ENCODE measurements around the gene OCSTAMP.
A peak's percentile ranks its signal among the peaks of the same experiment; 100 is the strongest.

Gene OCSTAMP

GRCh38 chr20:46520540-46520939, 29.9 kb downstream of the OCSTAMP start:
- H3F3A ChIP-seq (ENCODE audit: insufficient read depth, low read length), result no peaks in the 10 kb centered on the region
- H3K4me3 ChIP-seq (ENCODE audit: low read length), result no peak overlapping the region
- H3K4me2 ChIP-seq (ENCODE audit: low read depth, low read length), result no peak overlapping the region
- no peak overlapping the region for H2AFZ ChIP-seq (ENCODE audit: low read length)
- H3K9ac ChIP-seq (ENCODE audit: low read length), result no peak overlapping the region
- no peaks in the 10 kb centered on the region for H3K9me2 ChIP-seq (replicated peaks; ENCODE audit: insufficient read depth, low read length)
- DNase-seq, result no peak
- H3K79me2 ChIP-seq (ENCODE audit: low read length), result no peaks in the 10 kb centered on the region
- H3K27ac ChIP-seq (ENCODE audit: low read length), result no peak overlapping the region
- no peak for TF ChIP-seq EZH2 (optimal IDR thresholded peaks at IDR 0.05; ENCODE audit: low read depth, low read length)
- TF ChIP-seq EZH2phosphoT487 (IDR thresholded peaks at IDR 0.05; ENCODE audit: low read length), result no peak
- TF ChIP-seq CTCF (IDR thresholded peaks at IDR 0.05; ENCODE audit: low read length), result no peak
- H4K20me1 ChIP-seq (ENCODE audit: insufficient read depth, low read length), result no peaks in the 10 kb centered on the region
- no peaks in the 10 kb centered on the region for H3K27me3 ChIP-seq (replicated peaks; ENCODE audit: insufficient read depth, low read length)
- peaks cover 11% of the 10 kb centered on the region for H3K4me1 ChIP-seq (ENCODE audit: low read length)
- H3K36me3 ChIP-seq (replicated peaks; ENCODE audit: insufficient read depth, low read length), result no peaks in the 10 kb centered on the region
- H3K9me3 ChIP-seq (replicated peaks; ENCODE audit: insufficient read depth, low read length), result no peaks in the 10 kb centered on the region

- H3K4me3 ChIP-seq (ENCODE audit: low read length), result no peak overlapping the region
- TF ChIP-seq EZH2phosphoT487 (IDR thresholded peaks at IDR 0.05; ENCODE audit: low read length) (no peak), EZH2 (optimal IDR thresholded peaks at IDR 0.05; ENCODE audit: low read depth, low read length) (no peak), CTCF (IDR thresholded peaks at IDR 0.05; ENCODE audit: low read length) (no peak)
- H3F3A ChIP-seq (ENCODE audit: insufficient read depth, low read length), result no peaks in the 10 kb centered on the region
- H3K9me3 ChIP-seq (replicated peaks; ENCODE audit: insufficient read depth, low read length), result no peaks in the 10 kb centered on the region
- H3K9me2 ChIP-seq (replicated peaks; ENCODE audit: insufficient read depth, low read length), result no peaks in the 10 kb centered on the region
- no peaks in the 10 kb centered on the region for H3K79me2 ChIP-seq (ENCODE audit: low read length)
- peaks cover 11% of the 10 kb centered on the region for H3K4me1 ChIP-seq (ENCODE audit: low read length)
- DNase-seq, result peak; percentile 29
- no peaks in the 10 kb centered on the region for H4K20me1 ChIP-seq (ENCODE audit: insufficient read depth, low read length)
- H2AFZ ChIP-seq (ENCODE audit: low read length), result no peak overlapping the region
- no peaks in the 10 kb centered on the region for H3K36me3 ChIP-seq (replicated peaks; ENCODE audit: insufficient read depth, low read length)
- no peak overlapping the region for H3K9ac ChIP-seq (ENCODE audit: low read length)
- no peaks in the 10 kb centered on the region for H3K27me3 ChIP-seq (replicated peaks; ENCODE audit: insufficient read depth, low read length)
- H3K4me2 ChIP-seq (ENCODE audit: low read depth, low read length), result no peak overlapping the region
- no peak overlapping the region for H3K27ac ChIP-seq (ENCODE audit: low read length)
These were observed 30.9 kb downstream of the OCSTAMP start for GRCh38 chr20:46519471-46520068.

- Histone ChIP-seq H3K27me3 (replicated peaks; ENCODE audit: insufficient read depth, low read length) (no peaks in the 10 kb centered on the region), H3K36me3 (replicated peaks; ENCODE audit: insufficient read depth, low read length) (no peaks in the 10 kb centered on the region), H4K20me1 (ENCODE audit: insufficient read depth, low read length) (no peaks in the 10 kb centered on the region), H3K4me3 (ENCODE audit: low read length) (no peak within 1 kb of the TSS), H3K9me3 (replicated peaks; ENCODE audit: insufficient read depth, low read length) (no peaks in the 10 kb centered on the region), H3K27ac (ENCODE audit: low read length) (no peak within 1 kb of the TSS), H3K9me2 (replicated peaks; ENCODE audit: insufficient read depth, low read length) (no peaks in the 10 kb centered on the region), H2AFZ (ENCODE audit: low read length) (no peak within 1 kb of the TSS), H3K4me2 (ENCODE audit: low read depth, low read length) (no peak within 1 kb of the TSS), H3F3A (ENCODE audit: insufficient read depth, low read length) (no peaks in the 10 kb centered on the region), H3K9ac (ENCODE audit: low read length) (no peak within 1 kb of the TSS), H3K79me2 (ENCODE audit: low read length) (no peaks in the 10 kb centered on the region), H3K4me1 (ENCODE audit: low read length) (no peaks in the 10 kb centered on the region)
- TF ChIP-seq EZH2phosphoT487 (IDR thresholded peaks at IDR 0.05; ENCODE audit: low read length) (no peak), CTCF (IDR thresholded peaks at IDR 0.05; ENCODE audit: low read length) (no peak), EZH2 (optimal IDR thresholded peaks at IDR 0.05; ENCODE audit: low read depth, low read length) (no peak)
- DNase-seq, result no peak
These were observed 37.3 kb downstream of the OCSTAMP start, which contains the start of gene ZNF334 for GRCh38 chr20:46512943-46513844. ZNF334 (minus strand) TSS chr20:46513559; CDS start chr20:46512102, 1,457 bp downstream.

Measured in MM.1S (cell line).